GM21529 (cell line): Measurements from ENCODE around the gene CARTPT.

ENCODE experiments used
- ATAC-seq: cut with Tn5 transposase; IDR thresholded peaks from one replicate; pipeline ENCODE4 v1.9.1; 2021; ENCODE audit not compliant: unreplicated experiment

The CARTPT gene

DNA sequence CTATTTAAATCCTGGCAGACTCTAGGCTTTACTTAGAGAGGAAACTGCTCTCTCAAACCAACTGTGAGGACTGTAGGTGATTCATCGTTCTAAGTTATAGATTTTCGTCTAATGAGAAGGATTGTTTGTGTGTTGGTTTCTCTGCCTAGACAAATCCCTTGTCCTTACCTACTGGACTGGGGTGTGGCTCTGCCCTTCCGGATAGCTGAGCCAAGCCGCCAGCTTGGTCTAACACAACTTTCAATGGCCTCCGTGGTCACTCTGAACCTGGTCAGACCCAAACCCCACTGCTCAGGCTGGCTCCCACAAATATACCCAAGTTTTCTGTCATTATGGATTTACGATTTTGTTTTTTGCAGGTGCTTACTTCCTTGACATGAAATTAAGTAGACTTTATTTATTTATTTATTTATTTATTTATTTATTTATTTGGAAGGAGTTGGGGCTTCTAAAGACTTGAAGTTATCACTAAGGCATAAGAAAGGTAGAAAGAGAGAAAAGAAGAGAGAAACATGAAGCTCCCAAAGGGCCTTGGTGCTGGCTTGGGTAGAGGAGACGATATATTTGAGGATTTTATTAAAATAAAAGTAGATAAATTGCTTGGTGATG lies 19.0 kb downstream of the CARTPT start:
- no peak for ATAC-seq

DNA sequence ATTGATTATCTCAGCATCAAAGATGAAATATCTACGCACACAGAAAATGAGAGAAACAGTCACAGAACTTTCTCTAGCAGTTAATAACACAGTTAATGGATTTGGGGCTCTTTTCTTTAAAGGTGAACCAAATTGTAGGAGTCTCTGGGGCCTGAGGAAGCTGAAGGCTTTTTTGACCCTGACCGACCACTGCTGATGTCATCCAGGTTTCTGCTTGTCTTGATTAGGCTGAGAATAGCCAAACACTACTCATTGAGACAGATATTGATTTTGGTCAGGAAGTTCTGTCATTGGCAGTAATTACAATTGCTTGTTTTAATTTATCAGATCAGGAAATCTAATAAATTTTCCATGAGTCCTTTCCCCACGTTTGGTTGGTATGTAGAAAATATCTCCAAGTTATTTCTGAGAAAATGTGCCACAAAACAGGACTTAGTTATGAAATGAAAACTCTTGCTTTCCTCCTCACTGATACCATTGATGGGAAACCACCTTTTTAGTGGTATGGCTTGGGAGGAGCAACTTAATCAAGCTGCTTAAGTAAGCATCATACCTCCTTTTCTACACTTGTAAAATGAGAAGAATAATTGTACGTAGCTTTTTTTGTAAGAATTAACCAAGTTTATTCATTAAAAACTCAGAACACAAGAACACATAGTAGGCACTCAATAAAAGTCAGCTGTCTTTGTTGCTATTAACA lies 19.7 kb downstream of the CARTPT start:
- no peak for ATAC-seq

DNA sequence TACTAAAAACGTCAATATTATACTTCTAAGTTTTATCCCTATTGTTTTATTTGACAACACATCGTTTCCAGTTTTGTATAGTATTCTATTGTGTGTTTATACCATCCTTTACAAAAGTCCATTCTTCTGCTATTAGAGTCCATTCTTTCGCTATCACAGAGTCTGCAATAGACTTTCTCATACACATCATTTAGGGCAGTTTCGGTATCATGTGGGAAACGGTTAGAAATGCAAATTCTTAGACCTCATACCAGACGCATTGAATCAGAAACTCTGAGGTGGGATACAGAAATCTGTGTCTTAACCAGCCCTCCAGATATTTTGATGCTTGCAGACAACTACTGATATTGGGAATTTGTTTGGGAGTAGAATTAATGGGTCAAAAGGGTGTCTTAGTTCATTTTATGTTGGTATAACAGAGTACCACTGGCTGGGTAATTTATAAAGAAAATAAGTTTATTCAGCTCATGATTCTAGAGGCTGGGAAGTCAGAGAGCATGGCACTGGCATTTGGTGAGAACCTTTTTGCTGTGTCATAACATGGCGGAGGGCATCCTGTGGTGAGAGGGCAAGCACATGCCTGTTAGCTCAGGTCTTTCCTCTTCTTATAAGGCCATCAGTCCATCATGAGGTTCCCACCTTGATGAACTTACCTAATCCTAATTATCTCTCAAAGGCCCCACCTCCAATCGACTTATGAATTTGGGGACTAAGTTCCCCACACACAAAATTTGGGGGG lies 21.1 kb downstream of the CARTPT start:
- peak; percentile 95 for ATAC-seq

DNA sequence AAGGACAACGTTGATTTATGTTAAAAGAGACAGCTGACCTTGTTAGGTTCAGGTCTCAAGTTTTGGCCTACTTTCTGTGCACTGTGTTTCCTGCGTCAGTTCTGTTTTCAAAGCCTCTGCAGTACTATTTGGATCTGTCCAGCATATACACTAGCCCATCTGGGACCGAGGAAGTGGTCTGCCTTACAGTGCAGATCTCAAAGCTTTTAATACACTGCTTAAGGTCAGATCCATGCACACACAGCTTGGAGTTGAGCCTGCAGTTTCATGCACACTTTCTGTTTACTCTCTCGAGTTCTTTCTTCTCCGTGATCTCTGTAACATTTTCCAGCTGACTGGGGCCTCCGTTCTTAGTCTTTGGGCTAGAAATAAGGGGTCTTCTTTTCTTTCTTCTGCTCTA lies 24.1 kb downstream of the CARTPT start:
- no peak for ATAC-seq

DNA sequence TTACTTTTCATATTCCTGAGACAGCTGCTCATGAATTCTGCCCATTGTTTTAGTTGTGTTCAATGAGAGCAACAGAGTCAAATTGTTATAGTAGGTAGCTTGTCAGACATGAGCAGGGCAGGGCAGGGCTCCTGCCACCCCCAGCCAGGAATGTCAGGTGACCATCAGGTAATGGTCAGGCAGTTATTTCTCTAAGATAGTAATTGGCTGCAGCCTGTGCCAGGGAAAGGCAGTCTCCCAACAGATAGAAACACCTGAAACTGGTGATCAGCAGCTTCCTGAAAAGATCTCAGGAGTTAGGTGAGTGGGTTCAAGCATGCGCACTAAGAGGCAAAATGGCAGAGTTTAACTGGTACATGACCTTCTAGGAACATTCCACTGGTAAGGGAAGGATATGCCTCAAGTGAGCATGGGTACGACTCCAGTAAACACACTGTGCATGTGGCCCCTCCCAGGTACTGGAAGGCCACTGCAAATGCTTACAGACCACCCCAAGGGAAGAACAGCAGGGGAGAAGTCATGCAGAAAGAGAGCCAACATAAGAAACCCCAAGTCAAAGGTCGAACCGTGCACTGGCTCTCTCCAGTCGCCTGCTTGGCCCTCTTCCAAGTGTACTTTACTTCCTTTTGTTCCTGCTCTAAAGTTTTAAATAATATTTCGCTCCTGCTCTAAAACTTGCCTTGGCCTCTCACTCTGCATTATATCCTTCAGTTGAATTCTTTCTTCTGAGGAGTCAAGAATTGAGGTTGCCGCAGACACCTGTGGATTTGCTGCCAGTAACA lies 25.1 kb downstream of the CARTPT start:
- no peak for ATAC-seq

DNA sequence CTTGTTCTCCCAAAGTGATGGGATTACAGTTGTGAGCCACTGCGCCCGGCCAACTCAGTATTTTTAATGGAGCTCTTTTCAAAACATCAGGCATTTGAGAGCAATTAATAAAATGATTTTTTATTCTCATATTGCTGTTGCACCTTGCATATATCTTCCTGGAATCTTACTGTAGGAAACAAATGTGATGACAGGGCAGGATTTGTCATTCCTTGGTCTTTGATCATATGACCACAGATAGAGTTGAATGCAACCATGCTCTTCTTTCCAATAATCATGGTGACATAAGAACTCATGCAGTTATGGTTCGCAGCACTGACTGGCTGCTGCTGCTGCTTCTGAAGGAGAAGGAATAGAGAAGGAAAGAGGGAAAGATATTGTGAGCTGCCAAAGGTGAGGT lies 28.1 kb downstream of the CARTPT start:
- ATAC-seq = no peak

DNA sequence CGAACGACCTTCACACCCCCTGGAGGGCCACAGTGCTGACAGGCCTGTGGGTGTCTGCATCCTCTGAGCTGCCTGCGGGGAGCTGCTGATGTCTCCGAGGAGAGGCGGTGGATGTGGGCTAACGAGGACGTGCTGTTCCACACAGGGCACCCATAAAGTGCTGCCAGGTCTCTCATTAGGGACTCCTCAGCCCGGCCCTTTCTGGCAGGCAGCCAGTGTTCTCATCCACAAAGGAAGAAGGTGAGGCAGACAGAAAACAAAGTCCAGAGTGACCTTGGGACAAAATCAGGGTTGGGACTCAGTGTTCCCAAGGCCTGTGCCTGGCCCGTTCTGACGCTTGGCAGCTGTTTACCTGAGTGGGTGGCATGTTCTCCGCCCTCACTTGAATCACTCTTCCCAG lies 29.3 kb downstream of the CARTPT start:
- no peak for ATAC-seq

DNA sequence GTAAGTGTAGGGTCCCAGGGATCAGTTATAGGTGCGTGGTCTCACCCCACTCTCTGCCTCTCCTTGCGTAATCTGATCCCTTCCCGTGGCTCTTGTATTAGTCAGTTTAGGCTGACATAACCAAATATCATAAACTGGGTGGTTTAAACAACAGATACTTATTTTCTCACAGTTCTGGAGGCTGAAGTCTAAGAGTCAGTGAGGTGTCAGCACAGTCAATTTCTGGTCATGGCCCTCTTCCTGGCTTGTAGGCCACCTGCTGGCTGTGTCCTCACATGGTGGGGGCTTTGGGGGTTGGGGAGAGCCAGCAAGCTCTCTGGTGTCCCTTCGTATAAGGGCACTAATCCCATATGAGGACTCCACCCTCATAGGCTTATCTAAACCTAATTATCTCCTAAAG lies 32.3 kb downstream of the CARTPT start:
- no peak for ATAC-seq

DNA sequence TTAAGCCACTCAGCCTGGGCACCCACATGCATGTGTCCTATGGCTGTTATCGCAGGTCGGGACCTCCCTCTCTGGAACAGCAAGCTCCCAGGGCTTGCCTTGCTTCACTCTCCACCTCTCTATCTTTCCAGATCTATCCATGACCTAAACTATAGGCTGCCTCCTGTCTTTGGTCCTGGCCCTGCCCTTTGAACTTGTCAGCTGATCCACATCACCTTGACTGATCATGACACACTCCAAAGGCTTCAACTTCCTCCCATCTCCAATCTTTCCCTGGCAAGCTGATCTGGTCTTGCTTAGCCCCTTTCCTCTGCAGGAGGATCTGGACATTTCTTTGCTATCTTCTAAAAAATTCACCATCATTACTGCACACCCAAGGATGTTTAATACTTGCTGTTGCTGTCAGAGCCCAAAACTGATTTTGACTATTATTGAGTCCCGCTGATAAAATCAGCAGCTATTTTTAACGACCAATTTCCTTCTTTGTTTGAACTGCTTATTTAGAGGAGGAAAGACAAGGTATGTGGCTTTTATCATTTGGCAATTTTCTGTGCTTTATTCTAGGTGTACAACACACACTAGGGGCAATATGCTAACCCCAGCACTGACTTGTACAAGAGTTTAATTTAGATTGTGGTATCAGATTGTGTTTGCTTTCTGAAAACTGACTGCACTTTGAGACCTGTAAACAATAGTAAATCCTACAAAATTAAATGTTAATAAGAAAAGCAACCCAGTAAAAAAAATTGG lies 33.5 kb downstream of the CARTPT start:
- ATAC-seq = no peak

DNA sequence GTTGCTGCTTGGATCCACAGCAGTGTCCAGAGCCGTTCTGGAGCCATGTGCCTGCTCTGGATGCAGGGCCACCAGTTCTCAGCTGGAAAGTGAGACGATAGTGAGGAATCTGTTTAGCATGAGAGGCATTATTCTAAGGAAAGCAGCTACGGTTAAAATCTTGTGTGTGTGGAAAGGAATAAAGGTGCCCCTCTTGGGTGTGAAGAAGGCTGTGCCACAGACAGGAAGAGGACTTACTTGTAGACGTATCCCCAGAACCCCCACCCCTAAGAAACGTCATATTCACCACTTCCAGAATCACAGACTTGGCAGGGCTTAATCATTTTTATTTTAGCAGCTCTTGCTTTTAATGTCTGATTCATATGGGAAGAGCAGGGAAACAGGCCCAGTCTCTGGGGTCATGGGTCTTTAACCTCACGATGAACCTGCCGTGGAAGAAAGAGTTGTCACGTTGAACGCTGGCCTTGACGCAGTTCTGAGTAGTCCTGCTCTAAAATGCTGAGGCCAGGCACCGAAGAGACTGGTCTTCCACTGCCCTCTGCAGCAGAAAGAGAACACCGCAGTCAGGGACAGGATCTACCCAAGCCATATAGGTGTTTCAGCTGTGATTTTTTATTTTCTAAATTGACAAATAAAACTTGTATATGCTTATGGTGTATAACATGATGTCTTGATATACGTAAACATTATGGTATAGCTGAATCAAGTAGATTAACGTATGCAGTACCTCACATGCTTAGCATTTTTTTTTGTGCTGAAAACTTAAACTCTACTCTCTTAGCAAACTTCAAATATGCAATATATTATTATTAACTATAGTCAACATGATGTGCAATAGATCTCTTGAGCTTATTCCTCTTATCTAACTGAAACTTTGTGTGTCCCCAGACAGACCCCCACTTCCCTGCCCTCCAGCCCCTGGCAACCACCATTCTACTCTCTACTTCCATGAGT lies 38.8 kb downstream of the CARTPT start:
- ATAC-seq = peak; percentile 90

DNA sequence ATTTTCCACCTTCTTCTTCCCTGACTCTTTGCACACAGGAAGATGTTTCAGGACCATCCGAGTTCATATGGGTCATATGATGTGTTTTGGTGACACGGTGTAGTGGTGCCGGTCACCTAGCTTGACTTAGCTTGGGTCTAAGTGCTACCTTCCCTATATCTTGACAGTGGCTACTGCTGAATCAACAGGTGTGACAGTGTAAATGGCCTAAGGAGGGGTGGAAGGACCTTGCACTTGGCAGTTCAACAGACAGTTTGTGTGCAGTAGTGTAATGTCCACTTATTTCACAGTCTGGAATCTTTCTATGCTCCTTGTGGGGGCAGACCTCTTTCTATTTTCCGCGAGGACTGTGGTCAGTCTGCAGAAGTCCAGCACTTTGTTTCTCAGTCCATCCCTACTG lies 43.8 kb downstream of the CARTPT start:
- no peak for ATAC-seq

DNA sequence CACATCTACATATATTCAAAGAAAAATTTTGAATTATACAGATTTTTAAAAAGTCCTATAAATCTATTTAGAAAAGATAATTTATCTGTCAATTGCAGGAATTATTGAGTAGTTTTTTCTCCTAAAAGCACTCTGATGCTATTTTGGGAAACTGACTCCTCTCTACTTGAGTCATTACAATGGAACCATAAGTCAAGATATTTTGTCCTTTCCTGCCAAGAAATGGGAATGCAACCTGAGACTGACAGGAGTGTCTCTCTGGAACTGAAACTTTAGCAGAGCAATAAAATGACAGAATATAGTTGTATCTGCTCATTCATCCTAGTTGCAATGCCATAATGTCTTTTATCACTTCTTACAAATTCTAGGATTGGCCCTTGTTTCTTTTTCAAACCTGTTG lies 48.6 kb downstream of the CARTPT start:
- no peak for ATAC-seq

DNA sequence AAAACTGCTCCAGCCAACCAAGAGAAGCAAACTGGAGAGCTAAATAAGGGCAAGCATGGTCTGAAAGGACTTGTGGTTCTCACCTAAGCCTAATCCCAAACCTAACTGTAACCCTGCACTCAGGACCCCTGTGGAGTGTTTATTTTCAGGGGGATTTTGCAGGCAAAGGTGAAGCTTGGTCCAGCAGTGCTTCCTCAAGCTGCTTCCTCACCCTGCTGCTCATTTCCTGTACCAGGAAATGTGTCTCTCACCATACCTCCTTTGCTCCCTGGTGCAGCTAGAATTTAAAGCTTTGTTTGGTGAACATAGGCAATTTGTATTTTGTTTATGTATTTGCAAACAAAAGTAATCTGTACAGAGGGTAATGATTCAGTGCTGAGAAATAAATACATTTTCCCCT lies 50.2 kb downstream of the CARTPT start:
- ATAC-seq = no peak

DNA sequence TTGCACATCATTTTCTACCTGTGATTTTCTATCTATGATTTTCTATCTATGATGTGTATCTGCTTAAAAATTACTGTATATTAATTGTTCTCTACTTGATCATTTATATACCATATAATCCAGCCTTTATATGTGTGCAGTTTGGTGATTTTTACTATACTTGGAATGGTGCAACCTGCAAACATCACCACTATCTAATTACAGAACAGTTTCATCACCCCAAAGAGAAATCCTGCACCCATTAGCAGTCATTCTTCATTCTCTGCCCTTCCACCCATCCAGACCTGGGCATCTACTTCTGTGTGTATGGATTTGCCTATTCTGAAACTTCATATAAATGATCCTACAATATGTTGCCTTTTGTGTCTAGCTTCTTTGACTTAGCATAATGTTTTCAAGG lies 51.3 kb downstream of the CARTPT start:
- no peak for ATAC-seq
